GM18519 (cell line): ENCODE data around the gene HELZ.
"Not testable (repeated sequence)": the region's sequence is repeated elsewhere in the genome, so short reads cannot be mapped to it uniquely, and the experiment has no call there.

Source experiments
- ATAC-seq: cut with Tn5 transposase; IDR thresholded peaks from one replicate; pipeline ENCODE4 v1.9.1; 2021; ENCODE audit warnings: mild to moderate bottlenecking, moderate library complexity; ENCODE audit not compliant: unreplicated experiment, low FRiP score

Gene HELZ

DNA sequence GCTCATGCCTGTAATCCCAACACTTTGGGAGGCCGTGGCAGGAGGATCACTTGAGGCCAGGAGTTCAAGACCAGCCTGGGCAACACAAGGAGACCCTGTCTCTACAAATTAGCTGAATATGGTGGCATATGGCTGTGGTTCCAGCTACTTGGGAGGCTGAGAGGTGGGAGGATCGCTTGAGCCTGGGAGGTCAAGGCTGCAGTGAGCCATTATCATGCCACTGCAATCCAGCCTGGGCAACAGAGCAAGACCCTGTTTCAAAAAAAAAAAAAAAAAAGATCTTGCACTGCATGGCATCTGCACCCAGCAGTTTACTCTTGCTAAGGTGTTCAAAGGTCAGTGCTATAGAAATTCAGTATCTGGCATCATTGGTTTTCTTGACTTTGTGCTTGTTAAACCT lies 26.2 kb upstream of the HELZ start:
- not testable (repeated sequence) for ATAC-seq

DNA sequence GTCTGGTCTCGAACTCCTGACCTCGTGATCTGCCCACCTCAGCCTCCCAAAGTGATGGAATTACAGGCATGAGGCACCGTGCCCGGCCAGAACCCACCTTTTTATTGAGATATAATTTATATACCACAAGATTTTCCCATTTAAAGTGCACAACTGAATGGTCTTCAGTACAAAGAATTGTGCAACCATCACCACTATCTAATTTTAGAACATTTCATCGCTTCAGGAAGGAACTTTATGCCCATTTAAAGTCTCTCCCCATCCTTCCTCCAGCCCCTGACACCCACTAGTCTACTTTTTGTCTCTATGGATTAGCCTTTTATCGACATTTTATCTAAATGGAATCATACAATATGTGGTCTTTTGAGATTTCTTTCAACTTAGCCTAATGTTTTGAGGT lies 25.4 kb upstream of the HELZ start:
- no peak for ATAC-seq

DNA sequence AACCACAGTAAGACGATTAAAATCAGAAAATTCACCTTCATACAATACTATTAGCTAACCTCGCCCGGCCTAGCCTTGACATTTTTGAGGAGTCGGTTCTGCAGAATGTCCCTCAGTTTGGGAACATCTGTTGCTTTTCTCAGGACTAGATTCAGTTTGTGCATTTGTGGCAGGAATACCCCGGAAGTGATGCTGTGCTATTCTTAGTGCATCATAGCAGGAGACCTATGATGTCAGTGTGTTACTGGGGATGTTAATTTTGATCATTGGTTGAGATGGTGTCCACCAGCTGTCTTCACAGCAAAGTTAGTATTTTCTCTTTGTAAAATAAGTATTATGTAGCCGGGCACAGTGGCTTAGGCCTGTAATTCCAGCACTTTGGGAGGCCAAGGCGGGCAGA lies 21.5 kb upstream of the HELZ start:
- no peak for ATAC-seq

DNA sequence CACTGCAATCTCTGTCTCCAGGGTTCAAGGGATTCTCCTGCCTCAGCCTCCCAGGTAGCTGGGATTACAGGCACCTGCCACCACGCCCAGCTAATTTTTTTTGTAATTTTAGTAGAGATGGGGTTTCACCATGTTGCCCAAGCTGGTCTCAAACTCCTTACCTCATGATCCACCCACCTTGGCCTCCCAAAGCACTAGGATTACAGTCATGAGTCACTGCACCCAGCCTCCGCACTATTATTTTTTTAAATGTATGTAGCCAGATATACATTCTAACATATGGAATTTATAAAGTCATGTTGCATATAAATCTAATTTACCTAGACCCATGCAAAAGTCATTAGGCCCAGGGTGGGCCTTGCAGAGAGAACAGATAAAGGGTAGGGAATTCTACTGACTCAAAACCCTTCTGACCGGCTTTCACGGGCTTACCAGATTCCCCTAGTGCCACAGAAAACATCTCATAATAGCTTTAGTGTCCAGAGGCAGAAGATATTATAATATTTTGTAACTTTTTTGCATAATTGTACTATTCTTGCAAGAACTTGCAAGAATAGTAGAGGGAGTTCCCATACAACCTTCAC lies 20.5 kb upstream of the HELZ start:
- no peak for ATAC-seq

DNA sequence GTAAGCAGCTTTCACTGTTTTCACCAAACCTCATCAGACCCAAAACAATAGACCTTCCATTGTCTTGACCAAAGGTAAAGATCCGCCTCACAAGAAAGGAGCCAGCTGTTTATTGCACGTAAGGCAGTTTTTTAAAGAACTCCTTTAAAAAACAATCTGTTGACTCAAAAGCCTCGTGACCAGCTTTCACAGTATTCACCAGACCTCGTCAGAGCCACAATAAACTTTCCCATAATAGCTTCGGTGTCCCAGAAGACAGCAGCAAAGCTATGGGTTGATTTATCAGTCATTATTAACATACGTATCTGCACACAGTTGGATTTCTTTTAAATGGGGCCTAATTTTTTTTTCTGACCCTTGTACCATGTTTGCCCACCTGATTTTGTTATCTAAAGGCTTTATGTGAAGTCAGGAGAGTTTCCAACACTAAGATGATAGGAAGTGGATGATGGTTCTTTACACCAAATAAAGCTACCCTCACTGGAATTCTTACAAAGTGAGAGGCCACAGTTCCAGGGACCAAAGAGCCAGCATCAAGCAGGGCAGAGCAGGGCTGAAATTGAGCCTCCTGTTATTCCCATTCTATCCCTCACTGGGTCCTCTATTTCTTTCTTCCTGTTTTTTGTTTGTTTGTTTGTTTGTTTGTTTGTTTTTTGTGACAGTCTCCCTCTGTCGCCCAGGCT lies 17.6 kb upstream of the HELZ start:
- no peak for ATAC-seq

DNA sequence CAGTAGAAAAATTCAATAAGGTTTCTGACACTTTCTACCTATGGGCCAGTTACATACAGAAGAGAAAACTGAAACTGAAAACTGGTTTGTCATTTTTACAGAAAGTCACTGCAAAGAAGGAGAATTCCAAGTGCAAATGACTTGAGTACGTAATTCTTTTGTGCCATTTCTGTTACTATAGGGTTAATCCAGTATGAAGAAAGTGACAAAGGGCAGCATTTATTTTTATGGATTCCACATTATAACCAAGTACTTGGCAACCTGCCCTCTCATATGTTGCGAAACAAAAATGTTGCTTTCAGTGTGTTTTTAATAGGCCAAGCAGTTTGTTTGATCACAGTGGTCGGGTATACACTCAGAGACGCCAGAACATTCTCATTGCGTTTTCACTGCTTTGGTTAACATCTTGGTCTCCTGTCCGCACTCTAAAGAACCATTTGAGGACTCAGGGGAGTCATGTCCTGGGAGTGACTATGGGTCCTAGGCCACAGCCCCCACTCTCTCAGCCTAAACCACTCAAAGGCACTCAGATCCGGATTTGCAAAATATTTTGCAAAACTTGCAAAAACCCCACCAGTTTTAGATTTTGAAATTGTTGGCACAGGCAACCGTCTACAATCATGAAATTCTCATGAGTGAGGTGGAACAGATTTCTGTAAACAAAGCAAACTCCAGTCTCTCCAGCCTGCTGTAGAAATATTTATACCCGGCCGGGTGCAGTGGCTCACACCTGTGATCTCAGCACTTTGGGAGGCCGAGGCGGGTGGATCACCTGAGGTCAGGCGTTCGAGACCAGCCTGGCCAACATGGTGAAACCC lies 15.4 kb upstream of the HELZ start:
- ATAC-seq: no peak

DNA sequence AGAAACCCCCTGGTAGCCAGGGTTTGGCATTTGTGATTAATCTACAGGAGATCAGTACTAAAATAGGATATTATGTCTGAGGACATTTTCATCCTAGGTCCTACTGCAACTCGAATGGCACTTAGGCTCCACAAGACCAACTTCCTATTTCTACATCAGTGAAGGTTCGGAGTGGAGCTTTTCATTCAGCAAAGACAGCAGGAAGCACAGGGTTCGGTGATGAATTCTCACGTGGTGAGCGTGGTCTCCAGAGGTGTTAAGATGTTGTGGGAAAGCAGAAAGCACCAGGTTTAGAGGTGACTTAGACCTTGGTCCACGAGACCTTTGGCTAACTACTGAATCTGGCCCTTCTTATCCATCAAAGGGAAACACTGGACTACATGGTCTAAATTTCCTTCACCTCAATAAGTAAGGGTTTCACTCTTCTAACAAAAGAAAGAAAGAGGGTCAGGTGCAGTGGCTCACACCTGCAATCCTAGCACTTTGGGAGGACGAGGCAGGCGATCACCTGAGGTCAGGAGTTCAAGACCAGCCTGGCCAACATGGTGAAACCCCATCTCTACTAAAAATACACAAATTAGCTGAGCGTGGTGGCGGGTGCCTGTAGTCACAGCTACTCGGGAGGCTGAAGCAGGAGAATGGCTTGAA lies 13.9 kb upstream of the HELZ start:
- ATAC-seq: no peak

DNA sequence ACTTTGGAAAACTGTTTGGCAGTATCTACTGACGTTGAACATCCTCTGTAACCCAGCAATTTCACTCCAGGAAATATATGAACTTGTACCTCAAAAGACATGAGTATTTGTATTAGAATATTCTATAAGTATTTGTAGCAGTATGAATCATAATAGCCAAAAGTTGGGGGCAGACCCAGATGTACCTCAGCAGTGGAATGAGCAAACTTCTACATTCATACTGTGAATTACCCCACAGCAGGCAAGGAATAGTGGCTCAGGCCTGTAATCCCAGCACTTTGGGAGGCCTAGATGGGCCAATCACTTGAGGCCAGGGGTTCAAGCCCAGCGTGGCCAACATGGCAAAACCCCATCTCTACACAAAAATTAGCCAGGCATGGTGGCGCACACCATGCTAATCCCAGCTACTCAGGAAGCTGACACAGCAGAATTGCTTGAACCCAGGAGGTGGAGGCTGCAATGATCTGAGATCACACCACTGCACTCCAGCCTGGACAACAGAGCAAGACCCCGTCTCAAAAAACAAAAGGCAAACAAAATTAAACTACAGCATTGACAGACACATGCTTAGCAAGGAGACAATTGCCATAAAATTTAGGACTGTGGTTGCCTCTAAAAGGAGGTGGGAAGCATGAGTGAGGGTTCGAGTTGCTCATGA lies 11.2 kb upstream of the HELZ start:
- no peak for ATAC-seq

DNA sequence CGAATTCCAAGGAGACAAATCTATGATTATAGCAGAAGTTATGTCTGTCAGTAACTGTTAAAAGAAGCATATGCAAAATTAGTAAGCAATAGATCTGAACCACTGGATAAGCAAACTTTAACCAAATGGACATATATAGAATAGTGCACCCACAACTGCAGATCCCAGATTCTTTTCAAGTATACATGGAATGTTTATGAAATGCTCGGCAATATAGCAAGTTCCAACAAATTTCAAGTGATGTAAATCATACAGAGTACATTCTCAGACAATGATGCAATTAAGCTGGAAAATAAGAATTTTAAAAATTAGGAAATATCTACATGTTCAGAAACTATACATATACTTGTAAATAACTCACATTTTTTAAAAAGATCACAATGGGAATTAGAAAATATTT lies 8.4 kb upstream of the HELZ start:
- ATAC-seq: no peak

DNA sequence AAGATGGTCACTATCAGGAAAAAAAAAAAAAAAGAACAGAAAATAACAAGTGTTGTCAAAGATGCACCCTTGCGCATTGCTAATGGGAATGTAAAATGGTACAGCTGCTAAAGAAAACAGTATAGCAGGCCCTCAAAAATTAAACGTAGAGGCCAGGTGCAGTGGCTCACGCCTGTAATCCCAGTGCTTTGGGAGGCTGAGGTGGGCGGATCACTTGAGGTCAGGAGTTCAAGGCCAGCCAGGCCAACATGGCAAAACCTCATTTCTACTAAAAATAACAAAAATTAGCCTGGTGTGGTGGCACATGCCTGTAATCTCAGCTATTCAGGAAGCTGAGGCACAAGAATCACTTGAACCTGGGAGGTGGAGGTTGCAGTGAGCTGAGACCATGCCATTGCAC lies 6.6 kb upstream of the HELZ start:
- ATAC-seq: not testable (repeated sequence)

DNA sequence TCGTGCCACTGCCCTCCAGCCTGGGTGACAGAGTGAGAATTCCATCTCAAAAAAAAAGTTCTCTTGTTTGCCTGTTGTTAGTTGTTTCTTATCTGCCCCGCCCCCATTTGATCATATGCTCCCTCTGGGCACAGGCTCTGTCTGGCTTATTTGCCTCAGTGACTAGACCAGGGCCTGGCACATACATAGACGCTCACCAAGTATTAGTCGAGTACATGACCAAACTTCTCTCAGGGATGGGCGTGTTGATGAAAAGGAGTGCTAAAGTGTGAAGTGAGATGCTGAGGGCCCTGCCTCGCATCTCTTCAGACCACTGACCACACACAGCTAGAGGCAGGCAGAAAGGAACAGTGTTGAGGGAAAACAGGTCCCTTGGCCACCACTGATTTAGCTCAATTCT lies 3.3 kb upstream of the HELZ start:
- no peak for ATAC-seq

DNA sequence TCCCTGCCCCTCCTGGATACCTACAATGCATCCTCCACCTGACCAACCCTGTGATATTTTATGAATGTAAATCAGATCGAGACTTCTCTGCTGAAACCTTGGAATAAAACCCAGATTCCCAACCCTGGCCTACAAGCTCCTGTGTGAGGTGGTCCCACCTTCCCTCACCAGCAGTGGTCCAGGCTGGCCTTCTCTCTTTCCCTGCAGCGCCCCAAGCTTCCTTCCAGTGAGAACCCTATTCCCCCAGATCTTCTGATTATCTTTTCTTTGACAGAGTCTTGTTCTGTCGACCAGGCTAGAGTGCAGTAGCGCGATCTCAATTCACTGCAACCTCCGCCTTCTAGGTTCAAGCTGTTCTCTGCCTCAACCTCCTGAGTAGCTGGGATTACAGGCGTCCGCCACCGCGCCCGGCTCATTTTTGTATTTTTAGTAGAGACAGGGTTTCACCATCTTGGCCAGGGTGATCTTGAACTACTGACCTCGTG lies 2.5 kb upstream of the HELZ start:
- no peak for ATAC-seq

DNA sequence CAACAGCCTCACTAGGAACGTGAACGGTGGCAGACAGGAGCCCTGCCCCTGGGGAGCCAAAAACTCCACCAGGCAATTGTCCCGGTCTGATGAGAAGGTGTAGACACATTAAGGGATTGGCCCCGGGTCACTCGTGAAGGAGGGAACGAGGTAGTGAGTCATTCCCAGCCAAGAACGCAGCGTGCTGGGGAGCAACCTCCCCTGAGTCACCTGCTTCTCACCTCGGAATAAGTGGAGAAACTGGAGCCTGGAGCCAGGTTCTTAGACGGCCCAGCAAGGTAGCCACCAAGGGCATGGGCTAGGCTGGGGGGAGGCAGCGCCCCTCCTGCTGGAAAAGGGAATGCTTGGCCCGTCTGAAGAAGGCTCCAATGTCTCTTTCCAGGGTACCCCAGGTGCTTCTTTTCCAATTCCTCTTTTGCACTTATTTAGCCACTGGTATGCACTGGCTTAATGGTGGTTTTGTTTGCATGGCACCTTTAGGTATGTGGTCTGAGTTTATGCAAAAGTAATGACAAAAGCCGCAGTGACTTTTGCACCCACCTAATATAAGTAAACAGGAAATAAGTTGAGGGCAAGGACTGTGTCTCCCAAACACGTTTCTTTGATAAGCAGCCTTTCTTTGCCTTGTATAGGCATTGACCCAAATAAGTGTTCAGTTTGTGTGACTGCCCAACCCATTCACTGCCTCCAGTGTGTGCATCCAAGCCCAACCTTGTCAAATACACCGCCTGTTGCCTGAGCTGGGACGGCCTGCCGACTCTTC lies 1.8 kb upstream of the HELZ start:
- no peak for ATAC-seq

DNA sequence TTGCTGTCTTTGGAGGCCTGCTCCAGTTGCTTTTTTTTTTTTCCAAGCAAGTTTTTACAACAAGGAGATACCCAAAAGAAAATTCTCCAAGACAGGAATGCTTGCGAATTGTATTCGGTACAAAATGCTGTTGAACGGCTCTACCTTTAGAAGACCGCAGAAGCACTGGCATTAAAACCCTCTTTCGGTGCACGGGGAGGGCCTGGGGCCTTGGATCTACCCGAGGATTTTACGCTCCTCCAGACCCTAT lies 1.3 kb upstream of the HELZ start:
- ATAC-seq: no peak

DNA sequence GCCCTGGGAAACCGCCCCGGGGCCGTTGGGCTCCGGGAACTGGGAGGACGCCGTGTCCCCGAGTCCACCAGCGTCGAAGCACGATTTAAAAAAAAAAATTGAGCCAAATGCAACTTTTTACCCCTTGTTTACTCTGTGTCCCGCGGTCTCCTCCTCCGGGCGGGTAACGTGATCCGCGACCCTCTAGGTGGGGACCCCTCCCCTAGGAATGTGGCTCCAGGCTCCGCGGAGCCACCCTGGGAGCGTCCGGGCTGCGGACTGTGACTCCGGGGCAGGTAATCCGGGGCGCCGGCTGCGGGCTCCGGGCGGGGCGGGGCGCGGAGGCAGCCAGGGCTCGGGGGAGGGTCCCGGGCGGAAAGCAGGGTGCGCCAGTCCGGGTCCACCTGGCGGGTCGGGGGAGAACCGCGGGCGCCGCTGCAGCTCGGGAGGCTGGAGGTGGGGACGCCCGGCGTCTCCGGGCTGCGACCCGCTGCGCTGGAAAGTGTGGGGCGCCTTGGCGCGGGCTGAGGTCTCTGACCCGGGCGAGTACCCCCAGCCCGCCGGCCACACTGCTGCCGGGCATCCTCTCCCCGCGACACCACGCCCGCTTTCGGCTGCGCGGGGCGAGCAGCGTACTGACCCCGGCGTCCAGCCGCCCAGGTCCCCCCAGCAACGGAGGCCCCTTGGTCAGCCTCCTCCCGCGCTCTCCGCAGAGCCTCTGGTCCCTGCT lies 852 bp upstream of the HELZ start:
- ATAC-seq: no peak

DNA sequence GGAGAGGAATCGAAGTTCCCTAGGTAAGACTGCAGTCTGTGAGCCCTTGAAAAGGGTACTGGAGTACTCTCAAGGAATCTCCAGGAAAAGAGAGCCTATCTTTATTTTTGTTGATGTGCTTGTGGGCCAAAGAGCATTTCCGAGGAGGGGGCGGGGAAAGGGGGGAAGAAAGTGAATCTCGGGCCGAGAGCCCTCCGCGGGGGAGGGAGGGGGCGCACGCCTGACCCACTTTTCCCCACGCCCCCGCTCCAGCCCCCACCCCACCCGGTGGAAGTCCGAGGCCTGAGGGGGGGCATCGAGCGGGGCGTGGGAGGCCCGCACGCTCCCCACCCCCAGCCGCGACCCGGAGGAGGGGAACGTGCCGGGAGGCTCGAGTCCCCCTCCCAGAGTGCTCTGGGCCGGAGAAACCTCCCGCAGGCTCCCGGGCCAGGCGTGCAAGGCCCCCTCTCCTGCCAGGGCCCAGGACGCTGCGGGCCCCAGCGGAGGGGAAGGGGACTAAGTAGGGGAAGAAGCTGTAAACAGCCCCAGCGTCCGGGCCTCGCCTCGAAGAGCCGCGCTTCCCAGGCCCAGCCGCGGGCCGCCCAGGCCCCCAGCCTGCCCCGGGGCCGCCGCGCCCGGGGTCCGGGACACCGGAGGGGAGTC lies 444 bp downstream of the HELZ start:
- no peak for ATAC-seq

DNA sequence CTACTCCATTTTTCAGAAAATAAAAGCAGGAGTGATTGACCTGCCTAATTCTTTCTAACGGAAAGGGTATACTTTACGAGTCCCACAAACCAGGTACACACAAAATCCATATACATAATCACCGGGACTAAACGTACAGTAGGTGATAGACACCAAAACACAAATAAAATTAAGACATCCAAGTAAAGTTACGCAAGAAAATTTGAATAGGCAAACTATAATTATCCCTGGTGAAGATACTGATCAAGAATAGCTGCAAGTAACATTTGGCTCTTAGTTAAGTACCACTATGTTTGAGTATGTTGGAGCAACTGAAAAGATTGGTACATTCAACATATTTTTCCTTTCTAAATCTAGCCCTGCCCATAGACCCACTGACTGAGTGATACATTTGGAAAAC lies 1.7 kb downstream of the HELZ start:
- ATAC-seq: no peak

DNA sequence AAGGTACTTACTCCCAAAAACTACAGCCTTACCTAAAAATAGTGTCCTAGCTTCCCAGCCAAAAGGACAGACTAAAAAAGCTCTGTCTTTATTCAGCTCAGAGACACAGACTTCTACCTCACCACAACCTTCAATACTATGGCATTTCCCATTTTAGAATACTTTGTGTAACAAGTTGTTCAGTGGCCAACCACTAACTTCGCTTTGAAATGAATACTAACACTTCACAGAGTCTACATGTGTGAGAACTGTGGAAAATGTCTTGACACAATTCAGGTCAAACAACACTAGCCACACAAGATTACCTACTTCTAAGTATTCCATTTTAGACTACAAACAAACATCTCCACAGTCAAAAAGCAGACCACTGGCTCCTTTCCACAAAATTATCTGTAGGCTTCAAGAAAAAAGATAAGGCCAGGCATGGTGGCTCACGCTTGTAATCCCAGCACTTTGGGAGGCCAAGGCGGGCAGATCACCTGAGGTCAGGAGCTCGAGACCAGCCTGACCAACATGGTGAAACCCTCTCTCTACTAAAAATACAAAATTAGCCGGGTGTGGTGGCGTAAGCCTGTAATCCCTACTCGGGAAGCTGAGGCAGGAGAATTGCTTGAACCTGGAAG lies 3.2 kb downstream of the HELZ start:
- ATAC-seq: no peak

DNA sequence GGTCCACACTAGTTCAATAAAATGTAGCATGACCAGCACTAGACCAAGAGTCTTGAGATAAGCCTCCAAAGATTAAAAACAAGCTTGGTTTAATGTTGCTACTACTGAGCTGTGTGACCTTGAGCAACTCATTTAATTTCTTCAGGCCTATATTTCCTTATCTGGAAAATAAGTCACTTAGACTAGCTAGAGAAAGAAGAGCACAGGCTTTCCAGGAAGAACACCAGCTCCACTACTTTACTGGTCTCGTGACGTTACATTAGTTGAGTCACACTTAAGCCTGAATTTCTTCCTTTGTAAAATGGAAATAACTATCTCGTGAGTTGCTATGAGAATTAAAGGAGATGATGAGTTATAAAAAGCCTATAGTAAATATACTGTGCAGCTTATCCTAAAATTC lies 5.4 kb downstream of the HELZ start:
- ATAC-seq: no peak
